ENCODE data around the gene DDX1.

DNA sequence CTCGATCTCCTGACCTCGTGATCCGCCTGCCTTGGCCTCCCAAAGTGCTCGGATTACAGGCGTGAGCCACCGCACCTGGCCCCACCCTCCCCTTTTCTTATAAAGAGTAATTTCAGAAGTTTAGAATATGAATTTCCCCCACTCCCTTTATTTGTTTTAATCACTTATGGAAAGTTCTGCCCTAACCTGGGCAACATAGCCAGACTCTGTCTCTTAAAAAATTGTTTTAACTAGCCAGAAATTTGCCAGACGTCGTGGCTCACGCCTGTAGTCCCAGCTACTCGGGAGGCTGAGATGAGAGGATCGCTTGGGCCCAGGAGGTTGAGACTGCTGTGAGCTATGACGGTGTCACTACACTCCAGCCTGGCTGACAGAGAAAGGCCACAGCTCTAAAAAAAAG, 22.8 kb upstream of the DDX1 start:
- TF ChIP-seq POLR2A (IDR thresholded peaks at IDR 0.05; ENCODE audit: low read depth): no peak
- TF ChIP-seq, protein P1, sequence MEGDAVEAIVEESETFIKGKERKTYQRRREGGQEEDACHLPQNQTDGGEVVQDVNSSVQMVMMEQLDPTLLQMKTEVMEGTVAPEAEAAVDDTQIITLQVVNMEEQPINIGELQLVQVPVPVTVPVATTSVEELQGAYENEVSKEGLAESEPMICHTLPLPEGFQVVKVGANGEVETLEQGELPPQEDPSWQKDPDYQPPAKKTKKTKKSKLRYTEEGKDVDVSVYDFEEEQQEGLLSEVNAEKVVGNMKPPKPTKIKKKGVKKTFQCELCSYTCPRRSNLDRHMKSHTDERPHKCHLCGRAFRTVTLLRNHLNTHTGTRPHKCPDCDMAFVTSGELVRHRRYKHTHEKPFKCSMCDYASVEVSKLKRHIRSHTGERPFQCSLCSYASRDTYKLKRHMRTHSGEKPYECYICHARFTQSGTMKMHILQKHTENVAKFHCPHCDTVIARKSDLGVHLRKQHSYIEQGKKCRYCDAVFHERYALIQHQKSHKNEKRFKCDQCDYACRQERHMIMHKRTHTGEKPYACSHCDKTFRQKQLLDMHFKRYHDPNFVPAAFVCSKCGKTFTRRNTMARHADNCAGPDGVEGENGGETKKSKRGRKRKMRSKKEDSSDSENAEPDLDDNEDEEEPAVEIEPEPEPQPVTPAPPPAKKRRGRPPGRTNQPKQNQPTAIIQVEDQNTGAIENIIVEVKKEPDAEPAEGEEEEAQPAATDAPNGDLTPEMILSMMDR (IDR thresholded peaks at IDR 0.05): no peak

Measured in esophagus muscularis mucosa (tissue), 3 donors.